Heart left ventricle (tissue), 16 donors: ENCODE results near the gene SMAD7. TPM values are rescaled to one million over a fixed set of nuclear protein-coding genes. Genes with fewer than 3 reads are reported as not detected.
A peak's percentile ranks its signal among the peaks of the same experiment; 100 is the strongest.

ENCODE experiments used
- ATAC-seq, 4 donors: fragments of 200-7000 bp; cut with Tn5 transposase; one replicate each; pipeline ENCODE4 v1.9.1; 2020 to 2022; ENCODE audit warnings: moderate library complexity in 4 of 4, mild to moderate bottlenecking in 3 of 4, moderate number of reproducible peaks in 1 of 4
- DNase-seq, 5 donors: peaks; one replicate each; pipeline ENCODE4 v3.0.0-alpha.2; 2020
- H3K27ac ChIP-seq, 12 donors: fragments of 200-600 bp; sonication (generic) in 4 of 12; one replicate each; pipeline versions ENCODE4 v1.5.0 to v1.8.0; 2016 to 2022; ENCODE audit warnings: mild to moderate bottlenecking in 2 of 12
- H3K27me3 ChIP-seq, 9 donors: fragments of 200-600 bp; sonication (generic) in 2 of 9; one replicate each; pipeline versions ENCODE4 v1.5.1 to v1.8.0; 2016 to 2022; ENCODE audit warnings: mild to moderate bottlenecking in 3 of 9
- H3K36me3 ChIP-seq, 9 donors: fragments of 200-600 bp; sonication (generic) in 2 of 9; one replicate each; pipeline versions ENCODE4 v1.5.0 to v1.8.0; 2018 to 2022; ENCODE audit warnings: mild to moderate bottlenecking in 2 of 9
- H3K4me1 ChIP-seq, 12 donors: fragments of 200-600 bp; sonication (generic) in 4 of 12; one replicate each; pipeline versions ENCODE4 v1.5.0 to v1.8.0; 2016 to 2022; ENCODE audit warnings: mild to moderate bottlenecking in 3 of 12
- H3K4me3 ChIP-seq, 12 donors: fragments of 200-600 bp; sonication (generic) in 4 of 12; one replicate each; pipeline versions ENCODE4 v1.5.0 to v1.8.0; 2017 to 2022; ENCODE audit warnings: mild to moderate bottlenecking in 9 of 12, moderate library complexity in 4 of 12
- H3K9me3 ChIP-seq, 12 donors: fragments of 200-600 bp; sonication (generic) in 4 of 12; one replicate each; pipeline versions ENCODE4 v1.5.0 to v1.8.0; 2016 to 2022; ENCODE audit warnings: mild to moderate bottlenecking in 1 of 12
- CTCF ChIP-seq, 12 donors: fragments of 200-600 bp; sonication (generic) in 4 of 12; IDR thresholded peaks; one replicate each; pipeline versions ENCODE4 v1.5.0 to v1.8.0; 2018 to 2022; ENCODE audit warnings: antibody characterized with exemption in 12 of 12, mild to moderate bottlenecking in 5 of 12
- POLR2A ChIP-seq, 2 donors: fragments of 450-650 bp; IDR thresholded peaks; one replicate each; pipeline ENCODE4 v1.6.1; 2017; ENCODE audit warnings: antibody characterized with exemption in 2 of 2, mild to moderate bottlenecking in 2 of 2, moderate library complexity in 2 of 2
- WGBS, 4 donors: extraction: QIAGEN DNeasy Blood & Tissue Kit in 2 of 4; methylation state at CpG; one replicate each; pipeline versions ENCODE4 v1.1.5 to v1.1.7; 2013 to 2018; 5-methylcytosine and 5-hydroxymethylcytosine counted together
- intact Hi-C, 10 donors: fragments of 100-400 bp; cut with DNase I; formaldehyde crosslinking; loops; one replicate each; pipeline versions ENCODE4 v1.11.1 to v1.14.2; 2022
- polyA plus RNA-seq, 2 donors: library from polyadenylated mRNA; stranded (reverse); fragments of 200-250 nt; gene quantifications; one replicate each; pipeline ENCODE4 v1.2.3, GENCODE V29; 2013
- total RNA-seq, 9 donors: library from RNA; depleted of rRNA in 2 of 9; stranded (reverse); fragments of >200 nt in 2 of 9; fragmentation: NEBNext Ultra II Directional in 3 of 9; extraction: Animal tissue kit (Norgen Biotek cat#: 25700) in 3 of 9; gene quantifications; one replicate each; pipeline versions ENCODE4 v1.1.0 to v1.2.4, GENCODE V29; 2016 to 2023
- donor health status: ischemic (EF 13 %, LVEDD 7.1; RV severe dilation, severe dysfunction).
- donor health status: healthy with polysubstance abuse.
- donor health status: DM: no; HTN: yes; CAD: no.
- donor health status: DM: no; HTN: no; CAD: no.
- donor health status: ischemic (EF 25% LVEDD 6.9; RV normal size, moderate dysfunction).
- donor health status: ischemic (EF 25% LVEDD 5.7; RV mildly dilated, moderate dysfunction).
- donor health status: healthy.
- donor health status: DM: yes; HTN: yes; CAD: no.
- donor health status: ischemic (EF 35%, LVEDD 5.7; RV mildly dilated, moderate dysfunction).
- donor health status: nonischemic (EF 11% LVEDD 7.7; RV severe dilation, severe dysfunction).
- donor health status: DM: yes; HTN: yes; CAD: no.
- donor health status: PGD.
- donor health status: ischemic (EF 29% LVEDD 5.4; RV normal size, mild dysfunction).
- donor health status: nonischemic (EF 23%, LVEDD 6.1; RV moderate dilation, normal function).

Gene SMAD7
- total and polyA plus RNA-seq, 11 donors, result 9.1 to 32.0 (median 19.9) TPM

GRCh38 chr18:48884306-48884705 lies 66.5 kb downstream of the SMAD7 start:
- TF ChIP-seq CTCF (IDR thresholded peaks at IDR 0.05), result no peak
- no peak for TF ChIP-seq POLR2A (IDR thresholded peaks at IDR 0.05)
- Histone ChIP-seq H3K9me3 (no peaks in the 10 kb centered on the region), H3K36me3 (no peaks in the 10 kb centered on the region), H3K4me1 (peaks cover 0 to 32% (median 14%) of the 10 kb centered on the region in 12 donors), H3K27ac (no peak overlapping the region), H3K27me3 (no peaks in the 10 kb centered on the region), H3K4me3 (no peak overlapping the region)
- intact Hi-C loops, result no loop called here
- DNase-seq (peak in 1 of 5 donors; percentile 14), ATAC-seq (no peak)
- 85 to 89% (median 88%) methylated on average over 4 of the region's 4 CpGs for WGBS, 4 donors

- no peak overlapping the region for H3K4me3 ChIP-seq
- ATAC-seq (no peak), DNase-seq (no peak)
- no peaks in the 10 kb centered on the region for H3K36me3 ChIP-seq
- peaks cover 0 to 24% (median 4%) of the 10 kb centered on the region in 12 donors for H3K4me1 ChIP-seq
- no peaks in the 10 kb centered on the region for H3K27me3 ChIP-seq
- intact Hi-C loops, result no loop called here
- WGBS, 4 donors, result 93 to 98% (median 95%) methylated on average over 4 of the region's 4 CpGs
- no peak overlapping the region for H3K27ac ChIP-seq
- no peaks in the 10 kb centered on the region for H3K9me3 ChIP-seq
- TF ChIP-seq POLR2A (IDR thresholded peaks at IDR 0.05) (no peak), CTCF (IDR thresholded peaks at IDR 0.05) (no peak)
These were observed 68.4 kb downstream of the SMAD7 start for GRCh38 chr18:48882379-48882778.

- peaks cover 0 to 22% (median 0%) of the 10 kb centered on the region in 12 donors for H3K4me1 ChIP-seq
- H3K27ac ChIP-seq, result no peak overlapping the region
- ATAC-seq, result no peak
- no peak for TF ChIP-seq POLR2A (IDR thresholded peaks at IDR 0.05)
- H3K27me3 ChIP-seq, result no peaks in the 10 kb centered on the region
- no peaks in the 10 kb centered on the region for H3K9me3 ChIP-seq
- intact Hi-C loops, result no loop called here
- no peak for DNase-seq
- no peaks in the 10 kb centered on the region for H3K36me3 ChIP-seq
- no peak overlapping the region for H3K4me3 ChIP-seq
- 92 to 100% (median 97%) methylated on average over 1 of the region's 1 CpG for WGBS, 4 donors
These were observed 69.8 kb downstream of the SMAD7 start for GRCh38 chr18:48880931-48881330.

GRCh38 chr18:48879008-48879431 lies 71.7 kb downstream of the SMAD7 start:
- DNase-seq, result peak in 3 of 5 donors; percentile 12 to 35 (median 15)
- no peaks in the 10 kb centered on the region for H3K27me3 ChIP-seq
- ATAC-seq, result no peak
- H3K4me1 ChIP-seq, result peaks cover 0 to 14% (median 0%) of the 10 kb centered on the region in 12 donors
- H3K27ac ChIP-seq, result peak overlapping the region in 2 of 12 donors; percentile 30 to 34
- intact Hi-C loops, result no loop called here
- no peaks in the 10 kb centered on the region for H3K9me3 ChIP-seq
- H3K4me3 ChIP-seq, result peak overlapping the region in 1 of 12 donors; percentile 15
- WGBS, 4 donors, result 83 to 91% (median 83%) methylated on average over 14 to 15 of the region's 15 CpGs
- no peaks in the 10 kb centered on the region for H3K36me3 ChIP-seq
- TF ChIP-seq CTCF (IDR thresholded peaks at IDR 0.05), result no peak
- no peak for TF ChIP-seq POLR2A (IDR thresholded peaks at IDR 0.05)

GRCh38 chr18:48878471-48878870 lies 72.3 kb downstream of the SMAD7 start:
- whole genome bisulfite sequencing, 4 donors, result 60 to 77% (median 66%) methylated on average over 12 of the region's 12 CpGs
- H3K27me3 ChIP-seq, result no peaks in the 10 kb centered on the region
- no peaks in the 10 kb centered on the region for H3K36me3 ChIP-seq
- peak overlapping the region in 1 of 12 donors; percentile 15 for H3K4me3 ChIP-seq
- TF ChIP-seq POLR2A (IDR thresholded peaks at IDR 0.05) (no peak), CTCF (IDR thresholded peaks at IDR 0.05) (no peak)
- intact Hi-C loops, result no loop called here
- DNase-seq (peak in 2 of 5 donors; percentile 35 to 41), ATAC-seq (peak in 3 of 4 donors; percentile 52 to 85 (median 68))
- H3K4me1 ChIP-seq, result peaks cover 0 to 13% (median 0%) of the 10 kb centered on the region in 12 donors
- no peaks in the 10 kb centered on the region for H3K9me3 ChIP-seq
- peak overlapping the region in 3 of 12 donors; percentile 30 to 34 (median 31) for H3K27ac ChIP-seq
